ENCODE data around the gene KCNC1.
A peak's percentile ranks its signal among the peaks of the same experiment; 100 is the strongest.

The KCNC1 gene

DNA sequence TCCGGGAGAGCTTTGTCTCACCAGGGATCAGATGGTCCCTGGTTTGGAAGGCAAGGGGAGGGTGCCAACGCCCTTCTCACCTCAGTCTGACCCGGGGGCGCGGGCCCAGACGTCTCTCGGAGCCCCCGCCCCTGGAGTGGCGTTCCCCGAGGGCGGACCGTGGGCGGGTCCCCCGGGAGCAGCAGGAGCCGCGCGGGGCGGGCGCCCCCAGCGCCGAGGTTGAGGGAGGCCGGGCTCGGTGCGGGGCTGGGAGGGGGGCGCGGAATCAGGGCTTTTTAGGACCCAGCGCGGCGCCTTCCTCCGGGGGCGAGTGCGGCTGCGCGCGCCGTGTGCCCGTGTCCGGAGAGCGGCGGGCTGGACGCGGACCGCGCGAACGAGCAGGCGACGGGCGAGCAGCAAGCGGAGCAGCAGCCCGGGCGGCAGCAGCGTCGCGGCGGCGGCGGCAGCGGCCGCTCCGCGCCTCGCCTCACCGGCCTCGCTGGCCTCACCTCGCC, at the start of gene KCNC1:
Gene KCNC1, plus strand, starts transcription at position 364 of the 494 bp plus-strand sequence. CDS start 1,222 bp downstream, outside the sequence.
- DNase-seq (ENCODE audit: insufficient read length, low spot score) (peak; percentile 44), FAIRE-seq (peak; percentile 77)

GRCh38 chr11:17686231-17686980, 48.2 kb upstream of the KCNC1 start:
- FAIRE-seq = no peak
- DNase-seq (ENCODE audit: insufficient read length, low spot score) = no peak

GRCh38 chr11:17687946-17688670, 46.5 kb upstream of the KCNC1 start:
- DNase-seq (ENCODE audit: insufficient read length, low spot score) (no peak), FAIRE-seq (no peak)

DNA sequence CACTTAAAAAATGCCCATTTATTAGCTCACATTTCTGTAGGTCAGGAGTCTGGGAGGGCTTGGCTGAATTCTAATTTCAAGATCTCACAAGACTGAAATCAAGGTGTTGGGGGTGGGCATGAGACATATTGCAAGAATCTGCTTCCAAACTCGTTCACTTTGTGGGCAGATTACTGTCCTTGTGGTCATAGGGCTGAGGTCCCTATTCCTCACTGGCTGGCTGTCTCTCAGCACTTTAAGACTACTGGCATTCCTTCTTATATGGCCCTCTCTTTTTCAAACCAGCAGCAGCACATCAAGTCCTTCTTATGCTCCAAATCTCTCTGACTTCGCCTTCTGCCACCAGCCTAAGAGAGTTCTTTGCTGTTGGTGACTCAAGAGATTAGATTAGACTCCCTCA, 43.0 kb upstream of the KCNC1 start:
- DNase-seq (ENCODE audit: insufficient read length, low spot score) = no peak
- no peak for FAIRE-seq

DNA sequence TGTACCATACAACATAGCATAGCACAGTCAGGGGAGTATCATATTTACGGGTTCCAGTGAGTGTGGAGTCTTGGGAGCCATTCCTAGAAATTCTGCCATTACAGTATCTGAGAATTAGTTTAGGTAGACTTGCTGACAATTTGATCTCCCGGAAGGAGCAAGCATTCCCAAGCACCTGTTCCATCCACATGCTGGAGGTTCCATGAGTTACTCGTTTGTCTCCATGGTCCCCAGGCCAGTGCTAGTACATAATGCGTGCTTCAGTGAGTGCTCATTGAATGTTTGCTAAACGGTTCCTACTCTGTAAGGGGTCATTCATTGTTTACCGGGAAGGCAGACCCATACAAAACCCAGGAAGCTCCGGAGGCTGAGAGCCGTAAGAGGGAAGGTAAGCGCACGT, 42.6 kb upstream of the KCNC1 start:
- FAIRE-seq (no peak), DNase-seq (ENCODE audit: insufficient read length, low spot score) (no peak)

DNA sequence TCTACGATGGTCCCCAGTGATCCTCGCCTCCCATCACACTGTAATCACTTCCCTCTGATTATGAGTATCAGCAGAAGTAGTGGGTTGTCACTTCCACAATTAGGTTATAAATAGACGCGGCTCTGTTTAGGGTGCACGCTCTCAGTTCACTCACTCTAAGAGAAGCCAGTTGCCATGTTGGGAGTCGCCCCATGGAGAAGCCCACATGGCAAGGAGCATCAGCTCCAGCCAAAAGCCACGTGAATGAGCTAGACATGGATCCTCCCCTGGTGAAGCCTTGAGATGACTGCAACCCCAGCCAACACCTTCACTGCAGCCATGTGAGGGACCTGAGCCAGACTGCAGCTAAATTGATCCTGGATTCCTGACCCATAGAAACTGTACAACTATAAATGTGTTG, 41.6 kb upstream of the KCNC1 start:
- no peak for FAIRE-seq
- DNase-seq (ENCODE audit: insufficient read length, low spot score) = no peak

GRCh38 chr11:17693531-17693930, 41.0 kb upstream of the KCNC1 start:
- DNase-seq (ENCODE audit: insufficient read length, low spot score) = no peak
- no peak for FAIRE-seq

DNA sequence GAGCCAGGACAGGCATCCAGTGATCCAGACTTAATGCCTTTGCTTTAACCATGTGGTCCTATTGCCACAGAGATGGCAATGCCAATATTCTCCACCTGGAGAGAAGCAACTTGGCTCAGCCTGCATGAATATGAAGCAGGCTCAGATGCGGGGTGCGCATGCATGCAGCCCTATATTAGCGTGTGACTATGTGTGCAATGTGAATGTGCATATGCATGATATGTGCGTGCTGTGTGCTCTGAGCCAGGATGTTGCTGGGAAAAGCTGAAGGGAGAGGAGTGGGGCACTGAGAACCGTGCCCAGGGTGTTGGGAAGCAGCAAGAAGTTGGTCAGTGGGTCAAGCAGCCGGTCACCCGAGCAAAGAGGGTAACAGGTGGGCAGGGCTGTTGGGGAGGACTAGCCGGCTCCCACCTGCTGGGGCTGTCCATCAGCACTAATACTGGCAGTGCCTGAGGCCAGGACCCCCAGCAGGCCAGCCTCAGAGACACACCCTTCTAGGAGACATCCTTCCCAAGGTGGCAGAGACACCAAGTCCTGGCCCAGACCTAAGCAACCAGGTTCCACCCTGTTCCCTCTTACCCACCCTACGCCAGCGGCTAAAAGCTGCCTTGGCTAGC, 40.0 kb upstream of the KCNC1 start:
- no peak for FAIRE-seq
- DNase-seq (ENCODE audit: insufficient read length, low spot score) = no peak

- no peak for FAIRE-seq
Measured at GRCh38 chr11:17695454-17696441, 38.8 kb upstream of the KCNC1 start.

DNA sequence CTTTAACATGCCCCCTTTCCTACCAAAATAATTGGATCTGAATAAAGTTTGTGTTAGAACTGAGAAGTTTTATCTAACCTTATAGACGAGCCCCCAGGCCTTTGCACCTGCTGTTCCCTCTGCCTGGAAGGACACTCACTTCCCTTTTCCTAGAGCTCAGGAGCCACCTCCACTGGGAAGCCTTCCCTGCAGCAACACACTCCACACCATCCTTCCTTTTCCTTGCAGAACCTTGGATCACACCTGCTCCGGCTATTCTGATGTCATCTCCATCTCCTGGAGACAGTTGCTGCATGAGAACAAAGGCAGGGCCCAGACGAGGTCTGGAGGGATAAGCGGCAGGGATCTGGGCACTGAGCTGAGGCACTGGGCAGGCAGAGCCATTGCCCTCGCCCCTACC, 37.8 kb upstream of the KCNC1 start:
- no peak for DNase-seq (ENCODE audit: insufficient read length, low spot score)
- FAIRE-seq = no peak

More at GRCh38 chr11:17695454-17696441, 38.8 kb upstream of the KCNC1 start:
- no peak for DNase-seq (ENCODE audit: insufficient read length, low spot score)

DNA sequence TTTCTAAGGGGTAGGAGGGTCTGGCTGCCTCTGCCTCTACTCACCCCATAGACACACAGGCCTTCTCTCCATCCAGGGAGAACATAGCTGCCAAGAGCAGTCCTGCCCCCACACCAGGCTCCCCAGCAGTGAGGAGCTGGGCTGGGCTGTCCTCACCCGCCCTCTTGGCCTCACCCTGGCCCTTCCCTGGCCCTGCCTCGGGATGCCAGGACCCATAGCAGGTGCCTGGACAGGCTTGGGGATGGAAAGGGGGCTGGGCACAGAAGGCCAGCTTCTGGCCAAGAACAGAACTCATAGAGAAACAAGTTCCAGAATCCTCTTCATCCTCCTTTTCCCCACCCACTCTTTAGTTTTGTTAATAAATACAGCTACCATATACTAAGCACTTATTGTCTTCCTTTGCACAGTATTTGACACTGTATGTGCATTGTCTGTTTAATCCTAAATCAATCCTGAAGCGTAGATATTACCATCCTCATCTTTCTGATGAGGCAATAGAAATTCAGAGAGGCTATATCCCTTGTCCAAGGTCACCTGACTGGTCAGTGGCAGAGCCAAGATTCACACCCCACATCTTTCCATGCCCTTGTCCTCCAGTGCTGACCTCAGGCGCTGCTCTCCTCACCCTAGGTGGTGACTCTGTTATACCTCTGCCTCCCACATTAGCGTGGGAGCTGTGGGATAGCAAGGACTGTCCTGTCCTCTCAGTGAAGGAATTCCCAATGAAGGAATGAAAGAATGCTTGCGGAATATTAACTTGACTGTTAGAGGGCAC, 37.2 kb upstream of the KCNC1 start:
- FAIRE-seq = no peak
- DNase-seq (ENCODE audit: insufficient read length, low spot score) = no peak

GRCh38 chr11:17699147-17700114, 35.1 kb upstream of the KCNC1 start:
- DNase-seq (ENCODE audit: insufficient read length, low spot score) (no peak), FAIRE-seq (no peak)

- DNase-seq (ENCODE audit: insufficient read length, low spot score) = no peak
- no peak for FAIRE-seq
Measured at GRCh38 chr11:17700991-17701390, 33.6 kb upstream of the KCNC1 start.

- FAIRE-seq (no peak), DNase-seq (ENCODE audit: insufficient read length, low spot score) (no peak)
Measured at GRCh38 chr11:17702876-17703275, 31.7 kb upstream of the KCNC1 start.

DNA sequence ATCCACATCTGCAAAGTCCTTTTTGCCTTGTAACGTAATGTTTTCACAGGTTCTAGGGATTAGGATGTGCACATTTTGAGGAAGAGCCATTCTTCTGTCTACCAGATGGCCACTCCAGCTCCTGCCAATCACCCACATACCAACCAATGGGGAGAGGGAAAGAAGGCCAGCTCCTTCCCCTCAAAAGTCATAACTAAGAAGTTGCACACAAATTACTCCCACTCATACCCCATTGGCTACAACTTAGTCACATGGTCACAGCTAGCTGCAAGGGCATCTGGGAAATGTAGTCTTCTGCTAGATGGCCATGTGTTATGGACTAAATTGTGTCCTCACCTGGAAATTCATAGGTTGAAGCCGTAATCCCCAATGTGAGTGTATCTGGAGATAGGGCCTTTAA, 30.6 kb upstream of the KCNC1 start:
- no peak for FAIRE-seq
- no peak for DNase-seq (ENCODE audit: insufficient read length, low spot score)

GRCh38 chr11:17707830-17708229, 26.8 kb upstream of the KCNC1 start:
- DNase-seq (ENCODE audit: insufficient read length, low spot score) = no peak
- no peak for FAIRE-seq

GRCh38 chr11:17711836-17712235, 22.7 kb upstream of the KCNC1 start:
- FAIRE-seq = no peak

GRCh38 chr11:17713851-17714250, 20.7 kb upstream of the KCNC1 start:
- FAIRE-seq (no peak), DNase-seq (ENCODE audit: insufficient read length, low spot score) (no peak)

More at GRCh38 chr11:17711836-17712235, 22.7 kb upstream of the KCNC1 start:
- DNase-seq (ENCODE audit: insufficient read length, low spot score) = no peak
